ENCODE measurements around the gene DEFB129. TPM values are rescaled to one million over a fixed set of nuclear protein-coding genes. Genes with fewer than 3 reads are reported as not detected.

The DEFB129 gene
- total RNA-seq, 1 experiment from 2014 or later, result not detected

GRCh38 chr20:210809-211502 is 16.1 kb upstream of the DEFB129 start:
- ChIA-PET POLR2A (no interaction called here), CTCF (no interaction called here)
- no peak for DNase-seq (ENCODE audit: low spot score)
- no peaks in the 10 kb centered on the region for H3K4me1 Mint-ChIP-seq
- no peak overlapping the region for H3K27ac Mint-ChIP-seq
- H3K9me3 Mint-ChIP-seq, result no peaks in the 10 kb centered on the region
- H3K36me3 Mint-ChIP-seq, result no peaks in the 10 kb centered on the region
- TF ChIP-seq ZNF423 (CRISPR knock-in tag; IDR thresholded peaks at IDR 0.05), result no peak
- no peak for TF ChIP-seq SP1 (CRISPR knock-in tag; conservative IDR thresholded peaks at IDR 0.05)
- no peak for TF ChIP-seq TEAD1 (CRISPR knock-in tag; IDR thresholded peaks at IDR 0.05)
- TF ChIP-seq GABPB1 (CRISPR knock-in tag; IDR thresholded peaks at IDR 0.05), result no peak
- TF ChIP-seq, protein P1, sequence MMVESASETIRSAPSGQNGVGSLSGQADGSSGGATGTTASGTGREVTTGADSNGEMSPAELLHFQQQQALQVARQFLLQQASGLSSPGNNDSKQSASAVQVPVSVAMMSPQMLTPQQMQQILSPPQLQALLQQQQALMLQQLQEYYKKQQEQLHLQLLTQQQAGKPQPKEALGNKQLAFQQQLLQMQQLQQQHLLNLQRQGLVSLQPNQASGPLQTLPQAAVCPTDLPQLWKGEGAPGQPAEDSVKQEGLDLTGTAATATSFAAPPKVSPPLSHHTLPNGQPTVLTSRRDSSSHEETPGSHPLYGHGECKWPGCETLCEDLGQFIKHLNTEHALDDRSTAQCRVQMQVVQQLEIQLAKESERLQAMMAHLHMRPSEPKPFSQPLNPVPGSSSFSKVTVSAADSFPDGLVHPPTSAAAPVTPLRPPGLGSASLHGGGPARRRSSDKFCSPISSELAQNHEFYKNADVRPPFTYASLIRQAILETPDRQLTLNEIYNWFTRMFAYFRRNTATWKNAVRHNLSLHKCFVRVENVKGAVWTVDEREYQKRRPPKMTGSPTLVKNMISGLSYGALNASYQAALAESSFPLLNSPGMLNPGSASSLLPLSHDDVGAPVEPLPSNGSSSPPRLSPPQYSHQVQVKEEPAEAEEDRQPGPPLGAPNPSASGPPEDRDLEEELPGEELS (CRISPR knock-in tag; IDR thresholded peaks at IDR 0.05), result no peak
- TF ChIP-seq ZNF416 (CRISPR knock-in tag; IDR thresholded peaks at IDR 0.05), result no peak
- TF ChIP-seq CREM (CRISPR knock-in tag; IDR thresholded peaks at IDR 0.05), result no peak
- TF ChIP-seq, protein P2, sequence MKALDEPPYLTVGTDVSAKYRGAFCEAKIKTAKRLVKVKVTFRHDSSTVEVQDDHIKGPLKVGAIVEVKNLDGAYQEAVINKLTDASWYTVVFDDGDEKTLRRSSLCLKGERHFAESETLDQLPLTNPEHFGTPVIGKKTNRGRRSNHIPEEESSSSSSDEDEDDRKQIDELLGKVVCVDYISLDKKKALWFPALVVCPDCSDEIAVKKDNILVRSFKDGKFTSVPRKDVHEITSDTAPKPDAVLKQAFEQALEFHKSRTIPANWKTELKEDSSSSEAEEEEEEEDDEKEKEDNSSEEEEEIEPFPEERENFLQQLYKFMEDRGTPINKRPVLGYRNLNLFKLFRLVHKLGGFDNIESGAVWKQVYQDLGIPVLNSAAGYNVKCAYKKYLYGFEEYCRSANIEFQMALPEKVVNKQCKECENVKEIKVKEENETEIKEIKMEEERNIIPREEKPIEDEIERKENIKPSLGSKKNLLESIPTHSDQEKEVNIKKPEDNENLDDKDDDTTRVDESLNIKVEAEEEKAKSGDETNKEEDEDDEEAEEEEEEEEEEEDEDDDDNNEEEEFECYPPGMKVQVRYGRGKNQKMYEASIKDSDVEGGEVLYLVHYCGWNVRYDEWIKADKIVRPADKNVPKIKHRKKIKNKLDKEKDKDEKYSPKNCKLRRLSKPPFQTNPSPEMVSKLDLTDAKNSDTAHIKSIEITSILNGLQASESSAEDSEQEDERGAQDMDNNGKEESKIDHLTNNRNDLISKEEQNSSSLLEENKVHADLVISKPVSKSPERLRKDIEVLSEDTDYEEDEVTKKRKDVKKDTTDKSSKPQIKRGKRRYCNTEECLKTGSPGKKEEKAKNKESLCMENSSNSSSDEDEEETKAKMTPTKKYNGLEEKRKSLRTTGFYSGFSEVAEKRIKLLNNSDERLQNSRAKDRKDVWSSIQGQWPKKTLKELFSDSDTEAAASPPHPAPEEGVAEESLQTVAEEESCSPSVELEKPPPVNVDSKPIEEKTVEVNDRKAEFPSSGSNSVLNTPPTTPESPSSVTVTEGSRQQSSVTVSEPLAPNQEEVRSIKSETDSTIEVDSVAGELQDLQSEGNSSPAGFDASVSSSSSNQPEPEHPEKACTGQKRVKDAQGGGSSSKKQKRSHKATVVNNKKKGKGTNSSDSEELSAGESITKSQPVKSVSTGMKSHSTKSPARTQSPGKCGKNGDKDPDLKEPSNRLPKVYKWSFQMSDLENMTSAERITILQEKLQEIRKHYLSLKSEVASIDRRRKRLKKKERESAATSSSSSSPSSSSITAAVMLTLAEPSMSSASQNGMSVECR (CRISPR knock-in tag; IDR thresholded peaks at IDR 0.05; ENCODE audit: borderline replicate concordance), result no peak
- TF ChIP-seq, protein P3, sequence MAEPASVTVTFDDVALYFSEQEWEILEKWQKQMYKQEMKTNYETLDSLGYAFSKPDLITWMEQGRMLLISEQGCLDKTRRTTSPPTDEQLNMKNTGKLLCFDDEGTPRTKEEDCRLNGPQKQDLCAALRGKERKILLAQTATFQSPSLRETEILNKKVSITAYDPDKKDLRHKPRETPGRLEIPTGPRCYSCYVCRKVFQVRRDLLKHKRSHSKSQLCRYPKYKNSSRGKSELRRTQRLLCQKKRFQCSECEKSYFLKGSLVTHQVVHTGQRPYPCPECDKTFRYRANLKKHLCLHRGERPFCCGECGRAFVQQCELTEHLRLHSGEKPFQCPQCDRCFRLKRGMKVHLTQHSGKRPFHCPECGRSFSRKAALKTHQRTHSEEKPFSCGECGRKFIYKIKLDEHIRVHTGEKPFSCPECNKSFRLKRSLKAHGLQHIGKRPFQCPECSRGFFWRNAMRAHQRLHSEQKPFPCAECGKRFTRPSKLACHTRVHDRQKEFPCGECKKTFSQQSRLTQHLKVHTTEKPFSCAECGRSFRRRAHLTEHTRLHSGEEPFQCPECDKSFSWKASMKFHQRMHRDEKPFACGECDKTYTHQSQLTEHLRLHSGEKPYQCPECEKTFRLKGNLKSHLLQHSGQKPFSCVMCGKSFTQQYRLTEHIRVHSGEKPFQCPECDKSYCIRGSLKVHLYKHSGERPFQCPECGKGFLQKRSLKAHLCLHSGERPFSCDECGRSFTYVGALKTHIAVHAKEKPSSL (CRISPR knock-in tag; conservative IDR thresholded peaks at IDR 0.05), result no peak
- H3K27me3 Mint-ChIP-seq (ENCODE audit: low read depth), result peaks cover 70% of the 10 kb centered on the region
- no peak for ATAC-seq
- no peak overlapping the region for H3K4me3 Mint-ChIP-seq

DNA sequence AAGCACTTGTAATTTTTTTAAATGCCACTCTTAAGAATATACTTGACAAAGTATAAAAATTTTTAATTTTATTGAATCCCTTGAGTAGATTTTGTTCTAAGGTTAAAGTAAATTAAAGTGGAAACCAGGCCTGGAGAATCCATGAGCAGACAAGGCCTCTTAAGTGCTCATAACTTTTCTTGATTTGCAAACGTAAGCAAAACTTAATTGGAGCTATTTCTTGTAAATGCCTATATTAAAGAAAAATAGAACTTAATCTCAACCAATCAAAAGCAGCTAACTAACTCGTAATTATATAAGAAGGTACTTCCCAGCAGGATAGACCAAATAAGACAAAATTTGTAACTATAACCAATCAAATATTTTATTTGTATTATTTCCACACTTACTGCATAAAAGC is 12.7 kb upstream of the DEFB129 start:
- DNase-seq (ENCODE audit: low spot score) (no peak), ATAC-seq (no peak)
- CTCF ChIA-PET, result interaction anchor here (1.0 kb wide), 1 partner anchor 52 kb away, joined by 5 read pairs; no protein-coding TSS in a partner anchor
- Mint-ChIP-seq H3K9me3 (no peaks in the 10 kb centered on the region), H3K4me3 (no peak overlapping the region), H3K27ac (no peak overlapping the region), H3K36me3 (no peaks in the 10 kb centered on the region), H3K4me1 (no peaks in the 10 kb centered on the region), H3K27me3 (ENCODE audit: low read depth) (peaks cover 87% of the 10 kb centered on the region)
- no peak for TF ChIP-seq FOXK1 (CRISPR knock-in tag; IDR thresholded peaks at IDR 0.05)
- TF ChIP-seq AR (CRISPR knock-in tag; IDR thresholded peaks at IDR 0.05), result no peak
- no peak for TF ChIP-seq CREM (CRISPR knock-in tag; IDR thresholded peaks at IDR 0.05)
- TF ChIP-seq, protein P3 (CRISPR knock-in tag; conservative IDR thresholded peaks at IDR 0.05), result no peak
- TF ChIP-seq ZNF671 (CRISPR knock-in tag; IDR thresholded peaks at IDR 0.05), result no peak
- TF ChIP-seq ESRRA (CRISPR knock-in tag; IDR thresholded peaks at IDR 0.05; ENCODE audit: borderline replicate concordance), result no peak
- no peak for TF ChIP-seq FOXJ3 (CRISPR knock-in tag; IDR thresholded peaks at IDR 0.05; ENCODE audit: borderline replicate concordance)
- TF ChIP-seq, protein P4, sequence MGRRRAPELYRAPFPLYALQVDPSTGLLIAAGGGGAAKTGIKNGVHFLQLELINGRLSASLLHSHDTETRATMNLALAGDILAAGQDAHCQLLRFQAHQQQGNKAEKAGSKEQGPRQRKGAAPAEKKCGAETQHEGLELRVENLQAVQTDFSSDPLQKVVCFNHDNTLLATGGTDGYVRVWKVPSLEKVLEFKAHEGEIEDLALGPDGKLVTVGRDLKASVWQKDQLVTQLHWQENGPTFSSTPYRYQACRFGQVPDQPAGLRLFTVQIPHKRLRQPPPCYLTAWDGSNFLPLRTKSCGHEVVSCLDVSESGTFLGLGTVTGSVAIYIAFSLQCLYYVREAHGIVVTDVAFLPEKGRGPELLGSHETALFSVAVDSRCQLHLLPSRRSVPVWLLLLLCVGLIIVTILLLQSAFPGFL (CRISPR knock-in tag; IDR thresholded peaks at IDR 0.05; ENCODE audit: borderline replicate concordance), result no peak
- TF ChIP-seq JUN (CRISPR knock-in tag; IDR thresholded peaks at IDR 0.05), result no peak
- TF ChIP-seq MXD4 (CRISPR knock-in tag; IDR thresholded peaks at IDR 0.05; ENCODE audit: borderline replicate concordance), result no peak
- POLR2A ChIA-PET, result no interaction called here

All from WTC11 (cell line).